Left forelimb (tissue), 1 donor: ENCODE measurements around the gene PORCN.

Experiments used
- DNase-seq: peaks from one replicate; pipeline ENCODE4 v3.0.0-alpha.2; 2018; ENCODE audit warnings: low spot score

The PORCN gene

GRCh38 chrX:48508400-48509244, at the start of gene PORCN:
TSS of gene PORCN (plus strand) at chrX:48508992. CDS start at chrX:48509821, 829 bp downstream.
- DNase-seq = peak; percentile 80

- DNase-seq = no peak
Observed at GRCh38 chrX:48459483-48459882, 49.3 kb upstream of the PORCN start.

- no peak for DNase-seq
Observed at GRCh38 chrX:48460031-48460430, 48.8 kb upstream of the PORCN start.

GRCh38 chrX:48460606-48461005, 48.2 kb upstream of the PORCN start:
- DNase-seq = no peak

GRCh38 chrX:48461830-48462229, 47.0 kb upstream of the PORCN start:
- DNase-seq = no peak

GRCh38 chrX:48465336-48465933, 43.4 kb upstream of the PORCN start:
- DNase-seq = no peak

- DNase-seq = no peak
Observed at GRCh38 chrX:48466696-48467095, 42.1 kb upstream of the PORCN start.

GRCh38 chrX:48467281-48467761, 41.5 kb upstream of the PORCN start:
- no peak for DNase-seq

GRCh38 chrX:48468247-48468671, 40.5 kb upstream of the PORCN start:
- no peak for DNase-seq

GRCh38 chrX:48468693-48469691, 39.8 kb upstream of the PORCN start:
- no peak for DNase-seq

GRCh38 chrX:48470110-48470832, 38.5 kb upstream of the PORCN start, which contains the start of gene SLC38A5:
TSS of gene SLC38A5 (minus strand) at chrX:48470260. CDS start at chrX:48467924, 2,336 bp downstream.
- DNase-seq = no peak

- DNase-seq = no peak
Observed at GRCh38 chrX:48470833-48471118, 38.0 kb upstream of the PORCN start.

- DNase-seq = no peak
Observed at GRCh38 chrX:48471504-48471903, 37.3 kb upstream of the PORCN start.

GRCh38 chrX:48472225-48472624, 36.6 kb upstream of the PORCN start:
- DNase-seq = no peak

GRCh38 chrX:48472851-48473703, 35.7 kb upstream of the PORCN start:
- DNase-seq = no peak

GRCh38 chrX:48473704-48473990, 35.1 kb upstream of the PORCN start:
- DNase-seq = no peak

GRCh38 chrX:48474127-48474526, 34.7 kb upstream of the PORCN start:
- DNase-seq = no peak

GRCh38 chrX:48474581-48474980, 34.2 kb upstream of the PORCN start:
- DNase-seq = no peak

GRCh38 chrX:48475296-48475695, 33.5 kb upstream of the PORCN start:
- no peak for DNase-seq

- DNase-seq = peak; percentile 88
Observed at GRCh38 chrX:48475774-48476577, 32.8 kb upstream of the PORCN start, which contains the start of gene FTSJ1. TSS of gene FTSJ1 (plus strand) at chrX:48476199. CDS start at chrX:48478048, 1,849 bp downstream.
